HL-60 (cell line): ENCODE results near the gene RNF180.

Experiments
- DNase-seq, 2 experiments: peaks; one replicate each; pipeline ENCODE4 v3.0.0-alpha.2; 2010 to 2020; ENCODE audit warnings: low read depth in 1 of 2, low spot score in 1 of 2
- H3K27ac ChIP-seq: fragments of 250-450 bp; sonication (Bioruptor Pico); replicated peaks from 2 replicates; pipeline ENCODE4 v1.5.1; 2020; ENCODE audit warnings: mild to moderate bottlenecking, moderate library complexity
- H3K27me3 ChIP-seq: fragments of 250-450 bp; sonication (Bioruptor Pico); 2 replicates; pipeline ENCODE4 v1.5.1; 2021; ENCODE audit warnings: mild to moderate bottlenecking, moderate library complexity; ENCODE audit not compliant: insufficient read depth, poor library complexity, severe bottlenecking
- H3K4me3 ChIP-seq: replicated peaks from 2 replicates; pipeline ENCODE4 v1.5.1; 2011; ENCODE audit warnings: mild to moderate bottlenecking, control low read depth, low read length; ENCODE audit not compliant: insufficient read depth
- GABPA ChIP-seq: IDR thresholded peaks from 2 replicates; pipeline ENCODE4 v1.6.1; 2012; ENCODE audit warnings: low read depth
- POLR2AphosphoS5 ChIP-seq: IDR thresholded peaks from 2 replicates; pipeline ENCODE4 v1.6.1; 2012; ENCODE audit warnings: low read depth
- SPI1 ChIP-seq: IDR thresholded peaks from 2 replicates; pipeline ENCODE4 v1.6.1; 2012; ENCODE audit warnings: low read depth, mild to moderate bottlenecking, borderline replicate concordance
- TF ChIP-seq, protein P1 (sequence below): IDR thresholded peaks from one replicate; pipeline ENCODE4 v1.5.1; 2011; ENCODE audit warnings: low read length, control low read depth, inconsistent platforms; ENCODE audit not compliant: insufficient read depth
- TF ChIP-seq, protein P2 (sequence below): IDR thresholded peaks from 2 replicates; pipeline ENCODE4 v1.6.1; 2012; ENCODE audit warnings: low read depth; ENCODE audit not compliant: insufficient replicate concordance

Gene RNF180

DNA sequence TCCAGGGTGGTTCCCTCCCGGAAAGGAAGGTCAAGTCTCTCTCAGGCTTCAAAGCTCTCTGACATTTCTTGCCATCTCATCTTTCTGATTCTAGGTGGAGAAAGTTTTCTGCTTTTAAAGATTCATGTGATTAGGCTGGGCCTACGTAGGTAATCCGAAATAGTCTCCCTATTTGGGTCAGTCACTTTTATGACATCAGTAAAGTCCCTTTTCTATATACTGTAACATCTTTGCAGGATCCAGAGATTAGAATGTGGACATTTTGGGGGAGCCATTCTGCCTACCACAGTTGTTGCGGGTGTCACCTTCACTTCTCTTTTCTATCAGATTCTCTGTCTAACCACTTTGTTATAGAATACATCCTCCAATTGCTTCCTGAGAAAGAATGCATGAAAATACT is 1.9 kb upstream of the RNF180 start:
- no peak overlapping the region for H3K27ac ChIP-seq
- TF ChIP-seq POLR2AphosphoS5 (no peak), SPI1 (no peak), GABPA (no peak)
- TF ChIP-seq, protein P1, sequence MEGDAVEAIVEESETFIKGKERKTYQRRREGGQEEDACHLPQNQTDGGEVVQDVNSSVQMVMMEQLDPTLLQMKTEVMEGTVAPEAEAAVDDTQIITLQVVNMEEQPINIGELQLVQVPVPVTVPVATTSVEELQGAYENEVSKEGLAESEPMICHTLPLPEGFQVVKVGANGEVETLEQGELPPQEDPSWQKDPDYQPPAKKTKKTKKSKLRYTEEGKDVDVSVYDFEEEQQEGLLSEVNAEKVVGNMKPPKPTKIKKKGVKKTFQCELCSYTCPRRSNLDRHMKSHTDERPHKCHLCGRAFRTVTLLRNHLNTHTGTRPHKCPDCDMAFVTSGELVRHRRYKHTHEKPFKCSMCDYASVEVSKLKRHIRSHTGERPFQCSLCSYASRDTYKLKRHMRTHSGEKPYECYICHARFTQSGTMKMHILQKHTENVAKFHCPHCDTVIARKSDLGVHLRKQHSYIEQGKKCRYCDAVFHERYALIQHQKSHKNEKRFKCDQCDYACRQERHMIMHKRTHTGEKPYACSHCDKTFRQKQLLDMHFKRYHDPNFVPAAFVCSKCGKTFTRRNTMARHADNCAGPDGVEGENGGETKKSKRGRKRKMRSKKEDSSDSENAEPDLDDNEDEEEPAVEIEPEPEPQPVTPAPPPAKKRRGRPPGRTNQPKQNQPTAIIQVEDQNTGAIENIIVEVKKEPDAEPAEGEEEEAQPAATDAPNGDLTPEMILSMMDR: no peak
- TF ChIP-seq, protein P2, sequence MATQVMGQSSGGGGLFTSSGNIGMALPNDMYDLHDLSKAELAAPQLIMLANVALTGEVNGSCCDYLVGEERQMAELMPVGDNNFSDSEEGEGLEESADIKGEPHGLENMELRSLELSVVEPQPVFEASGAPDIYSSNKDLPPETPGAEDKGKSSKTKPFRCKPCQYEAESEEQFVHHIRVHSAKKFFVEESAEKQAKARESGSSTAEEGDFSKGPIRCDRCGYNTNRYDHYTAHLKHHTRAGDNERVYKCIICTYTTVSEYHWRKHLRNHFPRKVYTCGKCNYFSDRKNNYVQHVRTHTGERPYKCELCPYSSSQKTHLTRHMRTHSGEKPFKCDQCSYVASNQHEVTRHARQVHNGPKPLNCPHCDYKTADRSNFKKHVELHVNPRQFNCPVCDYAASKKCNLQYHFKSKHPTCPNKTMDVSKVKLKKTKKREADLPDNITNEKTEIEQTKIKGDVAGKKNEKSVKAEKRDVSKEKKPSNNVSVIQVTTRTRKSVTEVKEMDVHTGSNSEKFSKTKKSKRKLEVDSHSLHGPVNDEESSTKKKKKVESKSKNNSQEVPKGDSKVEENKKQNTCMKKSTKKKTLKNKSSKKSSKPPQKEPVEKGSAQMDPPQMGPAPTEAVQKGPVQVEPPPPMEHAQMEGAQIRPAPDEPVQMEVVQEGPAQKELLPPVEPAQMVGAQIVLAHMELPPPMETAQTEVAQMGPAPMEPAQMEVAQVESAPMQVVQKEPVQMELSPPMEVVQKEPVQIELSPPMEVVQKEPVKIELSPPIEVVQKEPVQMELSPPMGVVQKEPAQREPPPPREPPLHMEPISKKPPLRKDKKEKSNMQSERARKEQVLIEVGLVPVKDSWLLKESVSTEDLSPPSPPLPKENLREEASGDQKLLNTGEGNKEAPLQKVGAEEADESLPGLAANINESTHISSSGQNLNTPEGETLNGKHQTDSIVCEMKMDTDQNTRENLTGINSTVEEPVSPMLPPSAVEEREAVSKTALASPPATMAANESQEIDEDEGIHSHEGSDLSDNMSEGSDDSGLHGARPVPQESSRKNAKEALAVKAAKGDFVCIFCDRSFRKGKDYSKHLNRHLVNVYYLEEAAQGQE: no peak
- DNase-seq: no peak
- H3K4me3 ChIP-seq: no peak overlapping the region
- H3K27me3 ChIP-seq: no peaks in the 10 kb centered on the region

DNA sequence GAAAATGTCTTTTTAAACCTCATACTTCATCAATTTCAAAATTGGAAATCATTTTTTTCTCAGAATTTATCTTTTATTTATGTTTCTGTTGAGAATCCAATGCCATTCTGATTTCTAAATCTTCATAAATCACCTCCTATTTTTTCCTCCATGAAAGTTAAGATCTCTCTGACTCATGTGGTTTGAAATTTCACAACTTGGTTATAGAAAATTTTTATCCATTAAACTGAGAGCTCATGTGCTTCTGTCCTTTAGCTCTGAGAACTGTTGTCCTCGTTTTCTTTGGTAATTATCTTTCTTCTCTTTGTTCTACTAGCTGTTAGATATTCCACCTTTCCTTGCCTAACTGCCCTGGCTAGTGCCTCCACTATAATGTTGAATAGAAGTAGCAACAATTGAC is 1.5 kb upstream of the RNF180 start:
- DNase-seq: no peak
- TF ChIP-seq, protein P1: no peak
- TF ChIP-seq POLR2AphosphoS5: no peak
- TF ChIP-seq GABPA: no peak
- no peak for TF ChIP-seq SPI1
- TF ChIP-seq, protein P2: no peak
- Histone ChIP-seq H3K27ac (no peak overlapping the region), H3K27me3 (no peaks in the 10 kb centered on the region), H3K4me3 (no peak overlapping the region)

DNA sequence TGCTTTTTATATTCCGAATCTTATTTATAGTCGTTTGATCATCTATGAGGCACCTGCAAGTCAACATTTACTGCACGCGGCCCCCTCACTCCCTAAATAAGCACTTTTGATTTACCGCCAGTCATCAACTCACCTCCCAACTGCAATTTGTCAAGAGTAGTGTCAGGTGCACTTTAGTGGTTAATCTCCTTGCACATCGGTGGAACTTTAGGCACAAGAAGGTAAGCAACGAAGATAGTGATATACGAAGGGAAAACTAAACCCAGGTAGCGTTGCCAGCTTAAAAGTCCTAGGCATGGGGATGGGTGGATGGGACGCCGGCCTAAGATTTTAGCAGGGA is 513 bp upstream of the RNF180 start:
- Histone ChIP-seq H3K27me3 (no peaks in the 10 kb centered on the region), H3K27ac (no peak overlapping the region), H3K4me3 (no peak overlapping the region)
- no peak for DNase-seq
- TF ChIP-seq, protein P1: no peak

DNA sequence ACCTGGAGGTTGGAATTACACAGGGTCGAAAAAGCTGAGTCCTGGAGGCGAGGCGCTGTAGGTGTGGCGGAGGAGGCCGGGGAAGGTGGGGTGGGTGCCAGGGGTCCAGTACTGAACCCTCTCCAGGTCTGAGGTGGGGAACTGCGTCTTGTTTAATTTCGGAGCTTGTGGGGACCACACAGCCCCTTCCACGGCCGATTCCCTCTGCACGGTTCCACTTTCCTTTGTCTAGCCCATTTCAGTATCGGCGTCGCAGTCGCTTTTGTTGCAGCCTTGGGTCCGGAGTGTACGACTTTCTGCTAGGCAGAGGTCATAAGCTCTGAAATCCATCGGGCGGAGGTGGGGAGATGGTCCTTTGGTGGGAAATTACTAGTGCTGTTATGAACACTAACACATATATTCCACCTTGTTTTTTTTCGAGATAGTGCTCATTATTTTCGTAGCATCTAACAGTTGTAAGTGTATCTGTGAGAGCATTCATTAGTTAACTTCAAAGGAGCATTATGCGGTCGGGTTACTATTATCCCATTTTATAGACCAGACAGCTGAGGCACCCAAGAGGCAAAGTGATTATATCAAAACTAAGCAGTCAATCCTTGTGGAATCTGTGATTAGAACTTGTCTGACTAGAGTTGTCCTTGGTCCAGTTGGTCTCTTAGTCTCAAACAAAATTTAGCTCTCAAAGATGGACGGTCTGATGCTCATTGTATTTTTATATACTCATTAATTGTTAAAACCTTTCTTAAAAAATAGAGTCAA is 737 bp downstream of the RNF180 start:
- Histone ChIP-seq H3K27me3 (no peaks in the 10 kb centered on the region), H3K4me3 (no peak overlapping the region), H3K27ac (no peak overlapping the region)
- no peak for TF ChIP-seq GABPA
- no peak for TF ChIP-seq POLR2AphosphoS5
- no peak for TF ChIP-seq SPI1
- TF ChIP-seq, protein P1: no peak
- TF ChIP-seq, protein P2: no peak
- no peak for DNase-seq
